ENCODE data around the gene CCDC127.

DNA sequence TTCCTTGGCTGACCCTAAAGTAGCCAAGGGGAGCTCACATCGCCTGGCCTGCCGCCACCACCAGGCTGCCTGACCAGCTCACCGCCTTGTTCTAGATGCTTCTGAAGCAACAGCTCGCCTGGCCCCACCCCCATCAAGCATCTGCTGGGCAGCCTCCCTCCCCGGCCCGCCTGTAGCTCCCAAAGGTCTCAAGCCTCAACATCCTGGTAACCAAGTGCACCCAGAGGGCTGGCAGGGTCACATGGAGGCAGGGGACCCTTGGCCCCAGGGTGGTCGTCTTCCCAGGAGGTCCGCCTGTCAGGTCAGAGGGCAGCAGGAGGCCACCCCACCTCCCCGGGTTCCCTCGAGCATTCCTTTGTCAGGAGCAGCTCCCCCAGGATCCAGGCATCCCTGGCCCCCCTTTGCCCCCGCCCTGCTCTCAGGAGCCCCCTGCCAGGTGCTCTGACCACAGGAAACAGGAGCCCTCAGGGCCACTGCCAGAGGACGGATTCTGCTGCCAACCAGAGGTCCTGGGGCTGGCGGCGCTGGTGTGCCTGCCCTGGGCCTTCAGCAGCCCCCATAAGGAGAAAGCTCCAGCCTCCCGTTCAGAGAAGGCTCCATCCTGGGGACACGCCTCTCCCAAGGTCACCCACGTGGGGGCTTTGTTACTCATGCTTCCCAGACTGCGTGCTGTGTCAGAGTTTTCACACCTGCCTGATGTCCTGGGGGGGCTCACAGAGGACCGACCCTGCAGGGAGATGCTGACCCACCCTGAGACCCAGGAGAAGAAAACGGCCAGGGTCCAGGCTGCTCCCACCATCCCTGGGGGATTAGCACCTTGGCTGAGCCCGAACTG lies 30.1 kb downstream of the CCDC127 start:
- TF ChIP-seq, protein P1, sequence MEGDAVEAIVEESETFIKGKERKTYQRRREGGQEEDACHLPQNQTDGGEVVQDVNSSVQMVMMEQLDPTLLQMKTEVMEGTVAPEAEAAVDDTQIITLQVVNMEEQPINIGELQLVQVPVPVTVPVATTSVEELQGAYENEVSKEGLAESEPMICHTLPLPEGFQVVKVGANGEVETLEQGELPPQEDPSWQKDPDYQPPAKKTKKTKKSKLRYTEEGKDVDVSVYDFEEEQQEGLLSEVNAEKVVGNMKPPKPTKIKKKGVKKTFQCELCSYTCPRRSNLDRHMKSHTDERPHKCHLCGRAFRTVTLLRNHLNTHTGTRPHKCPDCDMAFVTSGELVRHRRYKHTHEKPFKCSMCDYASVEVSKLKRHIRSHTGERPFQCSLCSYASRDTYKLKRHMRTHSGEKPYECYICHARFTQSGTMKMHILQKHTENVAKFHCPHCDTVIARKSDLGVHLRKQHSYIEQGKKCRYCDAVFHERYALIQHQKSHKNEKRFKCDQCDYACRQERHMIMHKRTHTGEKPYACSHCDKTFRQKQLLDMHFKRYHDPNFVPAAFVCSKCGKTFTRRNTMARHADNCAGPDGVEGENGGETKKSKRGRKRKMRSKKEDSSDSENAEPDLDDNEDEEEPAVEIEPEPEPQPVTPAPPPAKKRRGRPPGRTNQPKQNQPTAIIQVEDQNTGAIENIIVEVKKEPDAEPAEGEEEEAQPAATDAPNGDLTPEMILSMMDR (IDR thresholded peaks at IDR 0.05 in 8 of 11, conservative IDR thresholded peaks at IDR 0.05 in 3 of 11) = no peak
- TF ChIP-seq POLR2AphosphoS5 (IDR thresholded peaks at IDR 0.05) (no peak), POLR2A (IDR thresholded peaks at IDR 0.05) (no peak)

All from spleen (tissue), 7 donors.